Duodenal mucosa (tissue), 2 donors: ENCODE data around the gene RAB21.
A peak's percentile ranks its signal among the peaks of the same experiment; 100 is the strongest.
"Not testable (repeated sequence)": the region's sequence is repeated elsewhere in the genome, so short reads cannot be mapped to it uniquely, and the experiment has no call there.

Experiments
- H3K27ac ChIP-seq: one replicate; pipeline ENCODE4 v1.7.0; 2013; ENCODE audit warnings: low read depth, low read length
- H3K27me3 ChIP-seq, 2 donors: one replicate each; pipeline ENCODE4 v1.7.0; 2013; ENCODE audit warnings: low read length in 2 of 2, control low read depth in 1 of 2; ENCODE audit not compliant: insufficient read depth in 2 of 2, control insufficient read depth in 1 of 2
- H3K36me3 ChIP-seq, 2 donors: one replicate each; pipeline ENCODE4 v1.7.0; 2013; ENCODE audit warnings: low read length in 2 of 2, control low read depth in 1 of 2; ENCODE audit not compliant: insufficient read depth in 2 of 2, control insufficient read depth in 1 of 2
- H3K4me1 ChIP-seq, 2 donors: one replicate each; pipeline ENCODE4 v1.7.0; 2013; ENCODE audit warnings: low read length in 2 of 2, control low read depth in 1 of 2; ENCODE audit not compliant: insufficient read depth in 2 of 2, control insufficient read depth in 1 of 2
- H3K4me3 ChIP-seq, 2 donors: one replicate each; pipeline ENCODE4 v1.7.0; 2013; ENCODE audit warnings: low read length in 2 of 2, low read depth in 1 of 2
- H3K9ac ChIP-seq, 2 donors: one replicate each; pipeline ENCODE4 v1.7.0; 2013; ENCODE audit warnings: low read length in 2 of 2, low read depth in 1 of 2
- H3K9me3 ChIP-seq, 2 donors: one replicate each; pipeline ENCODE4 v1.7.0; 2013; ENCODE audit warnings: low read length in 2 of 2, control low read depth in 1 of 2; ENCODE audit not compliant: control insufficient read depth in 1 of 2

Gene RAB21

DNA sequence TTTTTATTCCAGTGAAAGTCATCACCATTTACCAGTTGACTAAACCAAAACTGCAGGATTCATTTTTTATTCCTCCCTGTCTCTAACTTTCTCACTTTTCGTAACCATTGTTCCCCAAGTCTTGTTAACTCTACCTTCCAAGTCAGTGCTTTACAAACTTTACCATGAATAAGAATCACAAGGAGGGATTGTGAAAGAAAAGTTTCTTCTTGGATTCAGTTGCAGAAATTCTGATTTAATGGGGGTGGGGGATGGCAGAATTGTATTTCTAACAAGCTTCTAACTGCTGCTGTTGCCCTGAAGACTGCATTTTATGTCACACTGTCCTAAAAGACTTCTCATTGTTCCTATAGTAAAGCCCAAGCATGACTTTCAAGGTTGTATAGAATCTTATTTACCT, 5.0 kb upstream of the RAB21 start:
- H3K27ac ChIP-seq = no peak overlapping the region
- H3K9me3 ChIP-seq = no peaks in the 10 kb centered on the region
- H3K4me3 ChIP-seq = no peak overlapping the region
- H3K9ac ChIP-seq = no peak overlapping the region
- H3K4me1 ChIP-seq = peaks cover 0 to 4% of the 10 kb centered on the region in 2 donors
- H3K36me3 ChIP-seq = no peaks in the 10 kb centered on the region
- H3K27me3 ChIP-seq = peaks cover 0 to 4% of the 10 kb centered on the region in 2 donors

- H3K27me3 ChIP-seq = peaks cover 0 to 4% of the 10 kb centered on the region in 2 donors
- H3K4me3 ChIP-seq = no peak overlapping the region
- no peak overlapping the region for H3K27ac ChIP-seq
- no peak overlapping the region for H3K9ac ChIP-seq
- H3K36me3 ChIP-seq = peaks cover 0 to 4% of the 10 kb centered on the region in 2 donors
- no peaks in the 10 kb centered on the region for H3K9me3 ChIP-seq
- peaks cover 9 to 19% of the 10 kb centered on the region in 2 donors for H3K4me1 ChIP-seq
Measured at GRCh38 chr12:71752891-71753290, 1.8 kb upstream of the RAB21 start.

- Histone ChIP-seq H3K4me1 (peaks cover 9 to 19% of the 10 kb centered on the region in 2 donors), H3K36me3 (peaks cover 16 to 23% of the 10 kb centered on the region in 2 donors), H3K9me3 (peaks cover 7 to 18% of the 10 kb centered on the region in 2 donors), H3K27ac (peak overlapping the region; percentile 93), H3K27me3 (no peaks in the 10 kb centered on the region), H3K9ac (peak overlapping the region; percentile 81 to 94), H3K4me3 (peak overlapping the region; percentile 82 to 96)
Measured at GRCh38 chr12:71755146-71755892, 656 bp downstream of the RAB21 start.

- peaks cover 13 to 25% of the 10 kb centered on the region in 2 donors for H3K9me3 ChIP-seq
- H3K4me1 ChIP-seq = peaks cover 9 to 19% of the 10 kb centered on the region in 2 donors
- H3K9ac ChIP-seq = peak overlapping the region; percentile 81 to 94
- H3K27me3 ChIP-seq = no peaks in the 10 kb centered on the region
- peaks cover 21 to 28% of the 10 kb centered on the region in 2 donors for H3K36me3 ChIP-seq
- H3K27ac ChIP-seq = no peak overlapping the region
- H3K4me3 ChIP-seq = peak overlapping the region; percentile 82 to 96
Measured at GRCh38 chr12:71756054-71756690, 1.5 kb downstream of the RAB21 start.

GRCh38 chr12:71759941-71760340, 5.3 kb downstream of the RAB21 start:
- Histone ChIP-seq H3K27ac (no peak overlapping the region), H3K27me3 (no peaks in the 10 kb centered on the region), H3K36me3 (peaks cover 21 to 28% of the 10 kb centered on the region in 2 donors), H3K4me3 (peak overlapping the region in 1 of 2 donors; percentile 16), H3K4me1 (peaks cover 9 to 15% of the 10 kb centered on the region in 2 donors), H3K9ac (no peak overlapping the region), H3K9me3 (peaks cover 13 to 25% of the 10 kb centered on the region in 2 donors)

- Histone ChIP-seq H3K27me3 (no peaks in the 10 kb centered on the region), H3K36me3 (peaks cover 21 to 28% of the 10 kb centered on the region in 2 donors), H3K4me3 (no peak overlapping the region), H3K27ac (no peak overlapping the region), H3K9me3 (peaks cover 13 to 25% of the 10 kb centered on the region in 2 donors), H3K4me1 (peaks cover 9 to 15% of the 10 kb centered on the region in 2 donors), H3K9ac (no peak overlapping the region)
Measured at GRCh38 chr12:71760471-71760870, 5.8 kb downstream of the RAB21 start.

DNA sequence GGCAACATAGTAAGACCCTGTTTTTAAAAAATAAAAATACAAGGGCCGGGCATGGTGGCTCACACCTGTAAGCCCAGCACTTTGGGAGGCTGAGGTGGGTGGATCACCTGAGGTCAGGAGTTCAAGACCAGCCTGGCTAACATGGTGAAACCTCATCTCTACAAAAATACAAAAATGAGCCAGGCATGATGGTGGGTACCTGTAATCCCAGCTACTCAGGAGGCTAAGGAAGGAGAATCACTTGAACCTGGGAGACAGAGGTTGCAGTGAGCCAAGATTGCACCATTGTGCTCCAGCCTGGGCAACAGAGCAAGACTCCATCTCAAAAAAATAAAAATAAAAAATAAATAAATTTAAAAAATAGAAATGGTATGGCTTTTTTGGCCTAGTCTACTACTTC, 6.7 kb downstream of the RAB21 start:
- H3K36me3 ChIP-seq = peaks cover 21 to 28% of the 10 kb centered on the region in 2 donors
- not testable (repeated sequence) for H3K4me1 ChIP-seq

GRCh38 chr12:71763677-71764379, 9.2 kb downstream of the RAB21 start:
- Histone ChIP-seq H3K9ac (no peak overlapping the region), H3K36me3 (peaks cover 15 to 18% of the 10 kb centered on the region in 2 donors), H3K9me3 (peaks cover 13 to 20% of the 10 kb centered on the region in 2 donors), H3K4me3 (no peak overlapping the region), H3K4me1 (peaks cover 0 to 4% of the 10 kb centered on the region in 2 donors), H3K27me3 (no peaks in the 10 kb centered on the region), H3K27ac (no peak overlapping the region)

More for the DNA sequence above, 6.7 kb downstream of the RAB21 start:
- H3K27me3 ChIP-seq, H3K9ac ChIP-seq, H3K27ac ChIP-seq, H3K4me3 ChIP-seq: not testable (repeated sequence)
- H3K9me3 ChIP-seq = peaks cover 13 to 25% of the 10 kb centered on the region in 2 donors

DNA sequence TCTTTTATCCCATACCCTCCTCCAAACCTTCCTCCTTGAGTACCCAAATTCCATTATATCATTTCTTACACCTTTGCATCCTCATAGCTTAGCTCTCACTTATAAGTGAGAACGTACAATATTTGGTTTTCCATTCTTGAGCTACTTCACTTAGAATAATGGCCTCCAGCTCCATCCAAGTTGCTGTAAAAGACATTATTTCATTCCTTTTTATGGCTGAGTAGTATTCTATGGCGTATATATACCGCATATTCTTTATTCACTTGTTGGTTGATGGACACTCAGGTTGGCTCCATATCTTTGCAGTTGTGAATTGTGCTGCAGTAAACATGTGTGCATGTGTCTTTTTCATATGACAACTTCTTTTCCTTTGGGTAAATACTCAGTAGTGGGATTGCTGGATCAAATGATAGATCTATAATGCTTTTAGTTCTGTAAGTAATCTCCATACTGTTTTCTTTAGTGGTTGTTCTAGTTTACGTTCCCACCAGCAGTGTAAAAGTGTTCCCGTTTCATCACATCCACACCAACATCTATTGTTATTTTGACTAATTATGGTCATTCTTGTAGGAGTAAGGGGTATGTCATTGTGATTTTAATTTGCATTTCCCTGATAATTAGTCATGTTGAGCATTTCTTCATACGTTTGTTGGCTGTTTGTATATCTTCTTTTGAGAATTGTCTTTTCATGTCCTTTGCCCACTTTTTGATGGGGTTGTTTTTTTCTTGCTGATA, 10.1 kb downstream of the RAB21 start:
- Histone ChIP-seq H3K4me3 (no peak overlapping the region), H3K36me3 (peaks cover 6 to 9% of the 10 kb centered on the region in 2 donors), H3K9ac (no peak overlapping the region), H3K27ac (no peak overlapping the region), H3K27me3 (no peaks in the 10 kb centered on the region), H3K9me3 (peaks cover 6 to 12% of the 10 kb centered on the region in 2 donors), H3K4me1 (peaks cover 0 to 4% of the 10 kb centered on the region in 2 donors)
